Dendritic cell treated with granulocyte-macrophage colony-stimulating factor and Interleukin-4, amounts not matched to agents 40 ng/mL and 50 ng/mL, for 4 days (primary cell): ENCODE data around the gene NUDCD3.

Experiments used
- H3K27ac Mint-ChIP-seq: one replicate; pipeline ENCODE4 v1.8.0; 2022; ENCODE audit warnings: mild to moderate bottlenecking, mixed read lengths
- H3K27me3 Mint-ChIP-seq: one replicate; pipeline ENCODE4 v1.8.0; 2022; ENCODE audit warnings: mild to moderate bottlenecking, mixed read lengths
- H3K36me3 Mint-ChIP-seq: one replicate; pipeline ENCODE4 v1.8.0; 2022; ENCODE audit warnings: low read depth, mixed read lengths
- H3K4me1 Mint-ChIP-seq: one replicate; pipeline ENCODE4 v1.8.0; 2022; ENCODE audit warnings: low read depth, mixed read lengths
- H3K4me3 Mint-ChIP-seq: one replicate; pipeline ENCODE4 v1.8.0; 2022; ENCODE audit warnings: mild to moderate bottlenecking, moderate library complexity, mixed read lengths
- H3K9me3 Mint-ChIP-seq: one replicate; pipeline ENCODE4 v1.8.0; 2022; ENCODE audit warnings: mixed read lengths
- intact Hi-C: fragments of 100-400 bp; cut with micrococcal nuclease; formaldehyde crosslinking; loops from one replicate; pipeline ENCODE4 v1.15.0; 2022

NUDCD3 gene

DNA sequence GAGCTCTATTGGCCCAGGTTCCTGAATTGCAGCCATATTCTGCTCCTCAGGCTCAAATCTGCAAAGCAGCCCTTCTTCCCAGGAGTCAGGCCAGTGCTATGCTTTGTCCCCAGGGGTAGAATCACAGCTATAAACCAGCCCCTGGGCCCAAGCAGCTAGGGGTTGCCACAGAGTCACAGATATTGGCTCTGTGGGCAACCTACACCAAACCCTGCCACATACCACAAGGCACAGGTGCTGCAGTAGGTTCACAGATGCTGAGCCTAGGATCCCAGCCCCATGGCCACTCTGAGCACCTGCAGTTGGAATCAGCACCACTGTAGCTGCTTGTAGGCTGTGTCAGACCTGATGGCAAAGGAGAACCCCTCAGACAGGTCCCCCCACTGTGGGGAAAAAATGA is 122.0 kb downstream of the NUDCD3 start:
- H3K9me3 Mint-ChIP-seq: no peaks in the 10 kb centered on the region
- H3K4me3 Mint-ChIP-seq: no peak overlapping the region
- no peaks in the 10 kb centered on the region for H3K36me3 Mint-ChIP-seq
- H3K27me3 Mint-ChIP-seq: peaks cover 48% of the 10 kb centered on the region
- H3K4me1 Mint-ChIP-seq: no peaks in the 10 kb centered on the region
- H3K27ac Mint-ChIP-seq: no peak overlapping the region
- intact Hi-C loops: no loop called here

DNA sequence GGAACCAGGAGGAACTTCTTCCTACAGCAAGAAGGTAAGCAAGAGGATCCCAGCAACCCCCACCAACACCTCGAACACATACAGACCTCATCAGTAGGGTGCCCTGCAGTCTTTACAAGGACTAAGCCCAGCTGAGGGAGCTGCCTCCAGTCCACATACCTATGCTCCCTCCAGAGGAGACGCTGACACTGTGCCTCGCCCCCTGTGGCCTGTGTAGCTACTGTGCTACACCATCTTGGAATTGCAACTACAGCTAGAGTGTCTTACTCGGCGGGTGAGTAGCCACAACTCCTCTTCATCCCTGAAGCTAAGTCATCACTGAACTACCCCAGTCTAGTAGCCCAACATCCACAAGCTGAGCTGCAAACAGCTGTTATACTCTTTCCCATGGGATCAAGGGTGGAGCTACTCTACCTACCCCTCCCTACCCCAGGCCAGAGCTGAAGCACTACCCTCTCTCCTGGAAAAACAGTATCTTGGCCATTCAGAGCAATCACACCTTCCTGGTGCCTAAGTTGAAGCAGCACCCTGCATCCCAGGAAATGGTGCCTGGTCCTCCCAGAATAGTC is 122.9 kb downstream of the NUDCD3 start:
- H3K27me3 Mint-ChIP-seq: peaks cover 50% of the 10 kb centered on the region
- intact Hi-C loops: no loop called here

DNA sequence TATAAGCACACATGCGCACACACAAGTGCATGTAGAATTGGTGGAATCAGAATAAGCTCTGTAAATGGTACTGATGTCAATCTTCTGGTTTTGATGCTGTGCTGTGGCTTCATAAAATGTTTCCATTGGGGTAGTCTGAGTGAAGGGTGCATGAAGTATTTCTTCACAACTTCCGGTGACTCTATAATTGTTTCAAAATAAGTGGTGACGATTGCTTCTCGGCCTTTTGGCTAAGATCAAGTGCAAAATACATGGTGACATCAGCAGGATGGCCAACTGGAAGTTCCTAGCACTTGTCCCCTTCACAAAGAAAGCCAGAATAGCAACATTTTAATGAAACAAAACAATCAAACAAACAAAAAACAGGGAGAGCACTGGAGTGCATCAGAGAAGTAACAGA is 123.5 kb downstream of the NUDCD3 start:
- Mint-ChIP-seq H3K36me3 (no peaks in the 10 kb centered on the region), H3K4me3 (no peak overlapping the region), H3K9me3 (no peaks in the 10 kb centered on the region), H3K4me1 (no peaks in the 10 kb centered on the region), H3K27me3 (peaks cover 52% of the 10 kb centered on the region), H3K27ac (no peak overlapping the region)
- intact Hi-C loops: no loop called here

More for the DNA sequence above, 122.9 kb downstream of the NUDCD3 start:
- H3K27ac Mint-ChIP-seq: no peak overlapping the region
- H3K4me3 Mint-ChIP-seq: no peak overlapping the region
- H3K4me1 Mint-ChIP-seq: no peaks in the 10 kb centered on the region
- H3K36me3 Mint-ChIP-seq: no peaks in the 10 kb centered on the region
- H3K9me3 Mint-ChIP-seq: no peaks in the 10 kb centered on the region

DNA sequence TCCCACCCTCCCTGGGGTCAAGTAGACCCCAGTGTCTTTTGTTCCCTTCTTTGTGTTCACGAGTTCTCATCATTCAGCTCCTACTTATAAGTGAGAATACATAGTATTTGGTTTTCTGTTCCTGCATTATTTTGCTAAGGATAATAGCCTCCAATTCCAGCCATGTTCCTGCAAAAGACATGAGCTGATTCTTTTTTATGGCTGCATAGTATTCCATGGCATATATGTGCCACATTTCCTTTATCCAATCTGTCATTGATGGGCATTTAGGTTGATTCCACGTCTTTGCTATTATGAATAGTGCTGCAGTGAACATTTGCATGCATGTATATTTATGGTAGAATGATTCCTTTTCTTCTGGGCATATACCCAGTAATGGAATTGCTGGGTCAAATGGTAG is 136.8 kb downstream of the NUDCD3 start:
- Mint-ChIP-seq H3K27me3 (peaks cover 29% of the 10 kb centered on the region), H3K36me3 (no peaks in the 10 kb centered on the region), H3K4me3 (no peak overlapping the region), H3K4me1 (no peaks in the 10 kb centered on the region), H3K27ac (no peak overlapping the region), H3K9me3 (peaks cover 2% of the 10 kb centered on the region)
- intact Hi-C loops: no loop called here

DNA sequence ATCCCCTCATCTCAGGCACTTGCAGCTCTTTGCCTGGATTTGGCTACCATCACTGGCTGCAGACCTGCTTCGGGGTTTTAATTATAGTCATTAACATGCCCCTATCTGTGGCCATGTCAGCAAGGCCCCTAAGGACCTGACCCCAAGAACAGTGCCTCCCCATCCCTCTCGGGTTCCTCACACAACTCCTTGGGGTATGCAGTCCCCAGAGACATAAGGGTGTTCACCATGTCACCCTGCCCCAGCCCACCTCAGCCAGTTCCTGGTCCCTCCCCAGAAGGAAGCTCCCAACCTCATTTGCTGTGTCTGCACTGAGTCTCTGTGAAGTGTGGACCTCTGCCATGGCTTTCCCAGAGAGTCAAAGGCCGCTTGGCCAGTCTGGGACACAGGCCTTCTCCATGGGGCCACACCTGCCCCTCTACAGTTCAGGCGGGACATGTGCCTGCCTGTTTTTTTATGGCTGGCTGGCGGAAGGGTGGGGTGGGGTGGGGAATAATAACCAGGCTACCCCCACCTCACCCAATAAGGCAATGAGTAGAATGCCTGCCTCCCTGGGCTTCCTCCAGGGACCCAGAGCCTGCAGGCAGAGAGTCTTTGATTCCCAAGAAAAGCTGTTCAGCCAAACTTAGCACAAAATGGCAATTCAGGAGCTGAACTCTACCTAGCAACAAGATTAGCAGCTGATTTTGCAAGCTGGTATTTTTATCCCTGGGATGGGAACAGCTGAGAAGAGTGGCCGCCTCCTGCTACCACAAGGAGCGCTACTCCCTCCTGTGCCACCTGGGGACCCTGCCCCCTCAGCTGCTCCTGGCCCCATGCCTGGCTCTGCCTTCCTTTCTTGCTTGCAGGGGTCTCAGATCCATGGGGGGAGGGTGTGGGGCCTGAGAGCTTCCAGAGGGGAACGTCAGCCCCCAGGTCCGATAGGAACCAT is 141.3 kb downstream of the NUDCD3 start:
- no peaks in the 10 kb centered on the region for H3K4me1 Mint-ChIP-seq

DNA sequence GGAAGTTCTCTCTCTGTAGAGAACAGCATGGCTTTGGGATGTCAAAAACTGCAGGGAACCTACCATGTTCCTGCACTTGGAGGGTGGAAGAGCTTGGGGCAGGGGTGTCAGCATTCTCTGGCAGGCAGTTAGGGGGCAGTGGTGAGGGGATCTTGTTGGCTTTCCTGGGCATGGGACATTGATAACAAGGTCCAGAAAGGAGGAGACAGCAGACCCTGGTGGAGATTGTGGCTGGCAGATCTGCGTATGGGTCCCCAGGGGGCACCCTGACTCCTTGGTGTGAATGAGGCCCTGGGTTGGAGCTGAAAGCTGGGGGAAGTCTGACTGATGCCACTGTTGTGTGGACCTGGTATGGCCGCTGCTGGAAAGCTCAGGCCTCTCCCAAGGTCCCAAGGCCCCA is 142.2 kb downstream of the NUDCD3 start:
- H3K36me3 Mint-ChIP-seq: no peaks in the 10 kb centered on the region
- intact Hi-C loops: no loop called here
- no peaks in the 10 kb centered on the region for H3K9me3 Mint-ChIP-seq
- no peak overlapping the region for H3K4me3 Mint-ChIP-seq
- no peaks in the 10 kb centered on the region for H3K4me1 Mint-ChIP-seq
- H3K27ac Mint-ChIP-seq: no peak overlapping the region
- H3K27me3 Mint-ChIP-seq: peaks cover 20% of the 10 kb centered on the region

More for the DNA sequence above, 141.3 kb downstream of the NUDCD3 start:
- no peak overlapping the region for H3K4me3 Mint-ChIP-seq
- intact Hi-C loops: no loop called here
- H3K36me3 Mint-ChIP-seq: no peaks in the 10 kb centered on the region
- no peaks in the 10 kb centered on the region for H3K9me3 Mint-ChIP-seq
- H3K27ac Mint-ChIP-seq: no peak overlapping the region
- peaks cover 23% of the 10 kb centered on the region for H3K27me3 Mint-ChIP-seq

DNA sequence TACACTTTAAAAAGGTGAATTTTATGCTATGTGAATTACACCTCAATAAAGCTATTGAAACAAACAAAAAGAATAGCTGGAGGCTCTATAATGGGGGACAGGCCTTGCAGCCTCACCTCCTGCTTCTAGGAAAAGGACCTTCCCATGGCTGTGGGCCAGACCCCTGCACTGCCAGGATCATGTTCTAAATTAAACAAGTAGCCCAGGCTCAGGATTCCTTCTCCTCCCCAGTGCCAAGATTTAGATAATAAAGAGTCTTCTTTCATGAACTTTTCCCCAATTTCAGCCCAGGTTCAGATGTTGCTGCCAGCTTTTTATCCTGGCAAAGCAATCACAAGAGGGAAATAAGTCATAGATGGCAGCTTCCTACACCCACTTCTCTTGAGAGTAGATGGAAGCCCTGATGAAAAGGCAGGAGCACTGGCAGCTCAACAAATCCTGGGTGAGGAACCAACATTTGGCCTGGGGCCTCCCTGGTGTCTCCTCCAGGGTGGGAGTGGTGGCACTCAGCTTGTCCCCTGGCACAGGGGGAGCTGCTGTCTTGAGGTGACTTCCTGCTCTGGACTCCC is 142.8 kb downstream of the NUDCD3 start:
- no peaks in the 10 kb centered on the region for H3K4me1 Mint-ChIP-seq
- intact Hi-C loops: no loop called here
- H3K9me3 Mint-ChIP-seq: no peaks in the 10 kb centered on the region
- no peak overlapping the region for H3K4me3 Mint-ChIP-seq
- no peaks in the 10 kb centered on the region for H3K36me3 Mint-ChIP-seq
- no peak overlapping the region for H3K27ac Mint-ChIP-seq
- peaks cover 20% of the 10 kb centered on the region for H3K27me3 Mint-ChIP-seq

DNA sequence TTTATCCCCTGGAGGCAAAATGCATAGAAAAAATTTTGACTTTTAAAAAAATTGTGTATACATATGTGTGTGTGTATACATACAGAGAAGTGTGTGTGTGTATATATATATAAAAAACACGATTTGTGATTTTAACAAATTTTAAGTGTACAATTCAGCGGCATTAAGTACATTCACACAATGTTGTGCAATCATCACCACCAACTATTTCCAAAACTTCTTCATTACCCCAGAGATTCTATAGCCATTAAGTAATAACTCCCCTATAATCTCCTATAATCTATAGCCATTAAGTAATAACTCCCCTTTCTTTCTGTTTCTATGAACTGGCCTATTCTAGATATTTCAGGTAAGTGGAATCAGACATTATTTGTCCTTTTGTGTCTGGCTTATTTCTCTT is 144.4 kb downstream of the NUDCD3 start:
- Mint-ChIP-seq H3K4me1 (no peaks in the 10 kb centered on the region), H3K9me3 (no peaks in the 10 kb centered on the region), H3K36me3 (no peaks in the 10 kb centered on the region), H3K4me3 (no peak overlapping the region), H3K27me3 (peaks cover 13% of the 10 kb centered on the region), H3K27ac (no peak overlapping the region)
- intact Hi-C loops: no loop called here

DNA sequence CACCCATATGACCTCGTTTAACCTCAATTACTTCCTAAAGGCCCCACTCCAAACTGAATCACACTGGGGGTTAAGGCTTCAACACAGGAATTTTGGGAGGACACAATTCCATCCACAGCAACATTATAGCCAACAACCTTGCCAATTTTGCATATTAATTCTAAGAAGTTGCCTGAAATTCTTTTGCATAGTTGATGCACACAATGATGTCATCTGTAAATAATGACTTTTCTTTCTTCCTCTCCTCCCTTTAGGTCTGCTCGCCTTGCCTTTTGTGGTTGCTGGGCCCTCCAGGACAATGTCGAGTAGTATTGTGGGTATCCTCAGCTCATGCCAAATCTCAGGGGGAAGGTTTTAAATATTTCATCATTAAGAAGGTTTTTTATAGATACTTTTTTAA is 149.1 kb downstream of the NUDCD3 start:
- Mint-ChIP-seq H3K9me3 (peaks cover 7% of the 10 kb centered on the region), H3K4me3 (no peak overlapping the region), H3K27ac (no peak overlapping the region), H3K36me3 (no peaks in the 10 kb centered on the region), H3K4me1 (no peaks in the 10 kb centered on the region), H3K27me3 (peaks cover 24% of the 10 kb centered on the region)
- intact Hi-C loops: no loop called here

DNA sequence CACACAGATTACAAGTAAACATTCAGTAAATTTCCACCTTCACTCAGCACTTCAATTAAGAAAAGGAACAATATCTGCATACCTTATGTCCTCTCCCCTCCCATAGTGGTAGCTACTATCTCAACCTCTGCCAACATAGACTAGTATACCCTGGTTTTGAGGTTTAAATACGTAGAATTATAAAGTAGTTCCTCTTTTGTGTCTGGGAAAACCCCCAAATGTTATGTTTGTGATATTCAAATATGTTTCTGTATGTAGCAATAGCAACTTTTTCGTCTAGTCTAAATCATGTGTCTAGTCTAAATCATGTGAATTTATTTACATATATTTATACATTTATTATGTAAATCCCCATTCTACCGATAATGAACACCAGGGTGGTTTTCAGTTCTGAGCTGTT is 151.9 kb downstream of the NUDCD3 start:
- intact Hi-C loops: no loop called here
- H3K9me3 Mint-ChIP-seq: peaks cover 7% of the 10 kb centered on the region
- peaks cover 13% of the 10 kb centered on the region for H3K27me3 Mint-ChIP-seq
- H3K4me1 Mint-ChIP-seq: no peaks in the 10 kb centered on the region
- H3K4me3 Mint-ChIP-seq: no peak overlapping the region
- H3K36me3 Mint-ChIP-seq: no peaks in the 10 kb centered on the region
- no peak overlapping the region for H3K27ac Mint-ChIP-seq

DNA sequence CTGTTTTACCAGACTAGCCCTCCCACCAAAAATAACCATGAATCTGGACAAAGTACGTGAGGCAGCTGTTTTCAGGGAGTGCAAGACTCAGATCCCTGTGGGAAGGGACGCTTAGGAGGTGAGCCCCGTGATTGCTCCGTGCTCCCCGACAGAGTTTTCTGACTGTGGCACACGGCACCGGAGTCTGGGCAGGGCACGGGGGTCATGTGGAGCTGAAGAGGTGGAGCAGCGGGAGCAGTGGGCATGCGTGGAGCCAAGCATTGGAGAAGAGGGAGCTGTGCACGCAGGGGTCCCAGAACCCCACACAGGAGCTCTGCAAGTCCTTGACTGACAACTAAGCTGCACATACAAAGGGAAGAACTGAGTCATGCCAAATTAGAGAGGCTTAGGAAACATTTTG is 154.0 kb downstream of the NUDCD3 start:
- H3K9me3 Mint-ChIP-seq: peaks cover 7% of the 10 kb centered on the region
- H3K27ac Mint-ChIP-seq: no peak overlapping the region
- H3K27me3 Mint-ChIP-seq: peaks cover 14% of the 10 kb centered on the region
- no peaks in the 10 kb centered on the region for H3K4me1 Mint-ChIP-seq
- intact Hi-C loops: no loop called here
- H3K4me3 Mint-ChIP-seq: no peak overlapping the region
- no peaks in the 10 kb centered on the region for H3K36me3 Mint-ChIP-seq

DNA sequence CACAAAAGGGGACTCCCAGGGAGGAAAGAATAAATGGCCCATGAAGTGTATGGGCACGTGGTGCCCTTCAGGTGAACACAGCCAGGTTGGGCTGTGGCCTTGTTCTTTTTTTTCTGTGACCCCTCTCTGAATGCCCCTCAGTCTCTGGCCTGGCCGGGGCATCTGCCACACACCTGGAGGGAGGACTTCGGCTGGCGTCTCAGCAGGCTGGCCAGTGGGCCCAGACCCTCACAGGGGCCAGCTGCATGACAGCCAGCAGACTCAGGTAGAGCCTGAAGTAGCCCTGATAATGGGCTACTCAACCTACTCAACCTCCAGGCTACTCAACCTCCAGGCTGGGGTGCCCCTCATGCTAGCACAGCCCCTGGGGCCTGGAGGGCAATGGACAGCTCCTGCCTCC is 155.3 kb downstream of the NUDCD3 start:
- H3K9me3 Mint-ChIP-seq: peaks cover 7% of the 10 kb centered on the region
- H3K4me1 Mint-ChIP-seq: no peaks in the 10 kb centered on the region
- H3K27ac Mint-ChIP-seq: no peak overlapping the region
- no peak overlapping the region for H3K4me3 Mint-ChIP-seq
- no peaks in the 10 kb centered on the region for H3K36me3 Mint-ChIP-seq
- intact Hi-C loops: no loop called here
- H3K27me3 Mint-ChIP-seq: peaks cover 13% of the 10 kb centered on the region

DNA sequence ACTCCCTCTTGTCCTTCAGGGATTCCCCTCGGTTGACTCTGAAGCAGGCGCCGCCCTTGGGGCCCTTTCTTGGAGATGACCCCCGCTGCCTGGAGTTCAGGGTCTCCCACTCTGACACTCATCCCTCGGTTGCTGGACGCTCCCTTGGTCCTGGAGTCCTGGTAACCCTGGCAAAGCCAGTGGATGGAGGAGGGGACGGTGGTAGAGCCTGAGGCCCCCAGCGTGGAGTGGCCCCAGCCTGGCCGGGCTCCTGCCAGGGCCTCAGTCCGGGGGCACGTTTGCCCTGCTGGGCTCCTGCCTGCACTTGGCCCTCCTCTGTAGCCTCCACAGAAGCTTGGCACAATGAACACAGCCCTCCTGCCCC is 155.7 kb downstream of the NUDCD3 start:
- Mint-ChIP-seq H3K9me3 (peaks cover 7% of the 10 kb centered on the region), H3K27me3 (peaks cover 13% of the 10 kb centered on the region), H3K27ac (no peak overlapping the region), H3K4me1 (no peaks in the 10 kb centered on the region), H3K4me3 (no peak overlapping the region), H3K36me3 (no peaks in the 10 kb centered on the region)
- intact Hi-C loops: no loop called here

DNA sequence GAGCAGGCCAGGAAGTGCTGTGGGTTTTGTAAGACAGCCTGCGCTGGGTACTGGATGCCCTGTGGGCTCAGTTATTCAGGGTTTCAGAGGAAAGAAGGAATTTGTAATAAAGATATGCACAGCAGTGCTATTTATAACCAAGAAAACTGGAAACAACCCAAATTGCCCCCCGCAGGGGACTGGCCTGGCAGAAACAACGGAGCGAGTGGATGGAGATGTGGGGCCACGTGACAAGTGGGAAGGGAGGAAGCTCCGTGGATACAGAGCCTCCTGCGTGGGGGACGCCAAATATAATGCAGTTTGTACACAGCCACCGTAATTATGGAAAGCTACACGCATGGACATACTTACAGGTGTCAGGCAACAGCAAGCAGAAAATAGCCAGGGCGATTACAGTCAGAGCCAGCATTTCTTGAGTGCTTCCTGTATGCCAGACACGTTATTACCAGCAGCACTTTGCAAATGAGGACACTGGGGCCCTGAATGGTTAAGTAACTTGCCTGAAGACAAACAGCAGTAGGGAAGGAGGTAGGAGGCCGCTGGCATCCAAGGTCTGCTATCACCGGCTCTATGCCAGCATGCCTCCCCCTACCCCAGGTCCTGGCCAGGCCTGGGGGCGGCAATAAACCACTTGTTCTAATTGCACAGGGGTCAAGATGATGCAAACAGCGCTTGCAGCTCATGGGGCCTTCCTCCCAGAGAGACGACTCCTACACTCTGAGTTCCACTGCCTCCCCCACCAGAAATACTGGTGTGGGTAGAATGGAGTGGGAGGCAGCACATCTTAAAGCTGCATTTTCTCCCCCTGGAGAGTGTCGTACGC is 156.3 kb downstream of the NUDCD3 start:
- intact Hi-C loops: no loop called here
- H3K36me3 Mint-ChIP-seq: no peaks in the 10 kb centered on the region
- no peak overlapping the region for H3K4me3 Mint-ChIP-seq
- H3K27ac Mint-ChIP-seq: no peak overlapping the region
- H3K4me1 Mint-ChIP-seq: no peaks in the 10 kb centered on the region
- peaks cover 7% of the 10 kb centered on the region for H3K9me3 Mint-ChIP-seq
- peaks cover 13% of the 10 kb centered on the region for H3K27me3 Mint-ChIP-seq
